Keratinocyte (primary cell): ENCODE data around the gene NME3. TPM values are rescaled to one million over a fixed set of nuclear protein-coding genes. Genes with fewer than 3 reads are reported as not detected.

ENCODE experiments used
- DNase-seq: peaks from one replicate; pipeline ENCODE4 v3.0.0-alpha.2; 2011; ENCODE audit warnings: low read depth, missing footprints, low spot score
- FAIRE-seq: peaks from 2 replicates; lab custom pipeline; 2011; peaks lifted over from hg19 to GRCh38; lab: Jason Lieb, UNC
- H2AFZ ChIP-seq: 2 replicates; pipeline ENCODE4 v1.6.0; 2012; ENCODE audit warnings: low read length, control low read depth, inconsistent platforms; ENCODE audit not compliant: control insufficient read depth
- H3K27ac ChIP-seq: 2 replicates; pipeline ENCODE4 v1.5.1; 2011; ENCODE audit warnings: low read length; ENCODE audit not compliant: control insufficient read depth, insufficient read depth
- H3K27me3 ChIP-seq: 3 replicates; pipeline ENCODE4 v1.6.0; 2011; ENCODE audit warnings: low read length; ENCODE audit not compliant: control insufficient read depth, insufficient read depth; ENCODE audit errors: extremely low read depth
- H3K36me3 ChIP-seq, 2 experiments: 2 replicates in 1 of 2; 3 replicates in 1 of 2; pipeline ENCODE4 v1.5.1; 2011; ENCODE audit warnings: low read length in 2 of 2, mild to moderate bottlenecking in 1 of 2; ENCODE audit not compliant: control insufficient read depth in 2 of 2, insufficient read depth in 2 of 2; ENCODE audit errors: extremely low read depth in 1 of 2
- H3K4me1 ChIP-seq: 3 replicates; pipeline ENCODE4 v1.5.1; 2011; ENCODE audit warnings: low read length; ENCODE audit not compliant: control insufficient read depth, insufficient read depth; ENCODE audit errors: extremely low read depth
- H3K4me2 ChIP-seq: 3 replicates; pipeline ENCODE4 v1.6.0; 2011; ENCODE audit warnings: low read depth, low read length; ENCODE audit not compliant: control insufficient read depth, insufficient read depth; ENCODE audit errors: extremely low read depth
- H3K4me3 ChIP-seq, 3 experiments: fragments of 200-600 bp in 1 of 3; sonication (generic) in 1 of 3; 2 replicates in 2 of 3; 3 replicates in 1 of 3; pipeline ENCODE4 v1.5.1; 2011 to 2016; ENCODE audit warnings: low read length in 3 of 3, mild to moderate bottlenecking in 3 of 3, control low read depth in 2 of 3, inconsistent platforms in 1 of 3, low read depth in 1 of 3, mixed read lengths in 1 of 3, mixed run types in 1 of 3, moderate library complexity in 1 of 3; ENCODE audit not compliant: control insufficient read depth in 2 of 3, insufficient read depth in 2 of 3; ENCODE audit errors: extremely low read depth in 1 of 3
- H3K79me2 ChIP-seq: 2 replicates; pipeline ENCODE4 v1.6.0; 2012; ENCODE audit warnings: low read length; ENCODE audit not compliant: control insufficient read depth, insufficient read depth
- H3K9ac ChIP-seq: 3 replicates; pipeline ENCODE4 v1.6.0; 2011; ENCODE audit warnings: low read length; ENCODE audit not compliant: control insufficient read depth, insufficient read depth; ENCODE audit errors: extremely low read depth
- H3K9me1 ChIP-seq: 3 replicates; pipeline ENCODE4 v1.6.0; 2011; ENCODE audit warnings: low read length; ENCODE audit not compliant: control insufficient read depth, insufficient read depth; ENCODE audit errors: extremely low read depth
- H3K9me3 ChIP-seq: 2 replicates; pipeline ENCODE4 v1.5.1; 2012; ENCODE audit warnings: low read depth, low read length; ENCODE audit not compliant: control insufficient read depth
- H4K20me1 ChIP-seq: 3 replicates; pipeline ENCODE4 v1.6.0; 2011; ENCODE audit warnings: low read length; ENCODE audit not compliant: control insufficient read depth, insufficient read depth; ENCODE audit errors: extremely low read depth
- EZH2 ChIP-seq: IDR thresholded peaks from one replicate; pipeline ENCODE4 v1.6.1; 2012; ENCODE audit warnings: inconsistent platforms, mild to moderate bottlenecking, low read length, moderate library complexity
- dilution Hi-C: fragments of 300-500 bp; cut with MboI; formaldehyde crosslinking; loops from one replicate; pipeline ENCODE4 v1.7.0; 2020; ENCODE audit warnings: low sequenced_read_pairs; ENCODE audit not compliant: extremely low pct_ligation_motif_present
- polyA plus RNA-seq, 5 experiments: library from polyadenylated mRNA; depleted of rRNA in 3 of 5; stranded (reverse) in 3 of 5; stranded (forward) in 1 of 5; unstranded in 1 of 5; fragments of >200 nt; gene quantifications; 1 replicate in 1 of 5; 2 replicates in 3 of 5; 3 replicates in 1 of 5; pipeline versions ENCODE4 v1.2.1 to v1.2.3, GENCODE V29; 2011 to 2012; ENCODE audit warnings: missing spikeins in 2 of 5, low read depth in 1 of 5, low replicate concordance in 1 of 5
- TF ChIP-seq, protein P1 (sequence below), 3 experiments: IDR thresholded peaks in 1 of 3; conservative IDR thresholded peaks in 1 of 3; optimal IDR thresholded peaks in 1 of 3; 2 replicates in 2 of 3; 3 replicates in 1 of 3; pipeline versions ENCODE3 to v1.5.1; 2011; ENCODE audit warnings: low read length in 3 of 3, mild to moderate bottlenecking in 3 of 3, moderate library complexity in 2 of 3, control low read depth in 1 of 3, inconsistent platforms in 1 of 3; ENCODE audit not compliant: insufficient read depth in 2 of 3; ENCODE audit errors: extremely low read depth in 1 of 3

NME3 gene
- polyA plus RNA-seq, 1 donor (not counting 4 experiments of a cell fraction or from before 2014, with no cell fraction given), result 10.1 TPM

DNA sequence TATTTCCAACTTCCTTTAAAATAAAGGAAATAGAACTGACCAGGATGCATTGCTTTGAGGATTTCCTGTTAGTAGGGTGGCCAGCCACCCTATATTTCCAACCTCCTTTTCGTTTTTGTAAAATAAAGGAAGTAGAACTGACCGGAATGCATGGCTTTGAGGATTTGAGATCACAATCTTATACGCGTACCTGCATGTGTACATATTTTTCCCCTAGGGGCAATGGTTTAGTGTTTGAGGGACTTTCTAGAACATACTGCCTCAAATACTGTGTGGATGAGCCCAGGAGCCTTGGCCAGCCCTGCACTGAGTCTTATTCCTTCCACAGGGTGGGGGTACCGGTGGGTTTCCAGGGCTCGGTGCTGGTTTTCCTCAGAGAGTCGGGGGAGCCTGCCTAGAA, 39.7 kb downstream of the NME3 start:
- peaks cover 13% of the 10 kb centered on the region for H3K9me3 ChIP-seq
- peaks cover 9 to 15% of the 10 kb centered on the region in 2 experiments for H3K36me3 ChIP-seq
- H2AFZ ChIP-seq, result no peak overlapping the region
- H3K9me1 ChIP-seq, result no peaks in the 10 kb centered on the region
- H3K9ac ChIP-seq, result no peak overlapping the region
- no peaks in the 10 kb centered on the region for H3K4me1 ChIP-seq
- H3K27ac ChIP-seq, result no peak overlapping the region
- TF ChIP-seq, protein P1, sequence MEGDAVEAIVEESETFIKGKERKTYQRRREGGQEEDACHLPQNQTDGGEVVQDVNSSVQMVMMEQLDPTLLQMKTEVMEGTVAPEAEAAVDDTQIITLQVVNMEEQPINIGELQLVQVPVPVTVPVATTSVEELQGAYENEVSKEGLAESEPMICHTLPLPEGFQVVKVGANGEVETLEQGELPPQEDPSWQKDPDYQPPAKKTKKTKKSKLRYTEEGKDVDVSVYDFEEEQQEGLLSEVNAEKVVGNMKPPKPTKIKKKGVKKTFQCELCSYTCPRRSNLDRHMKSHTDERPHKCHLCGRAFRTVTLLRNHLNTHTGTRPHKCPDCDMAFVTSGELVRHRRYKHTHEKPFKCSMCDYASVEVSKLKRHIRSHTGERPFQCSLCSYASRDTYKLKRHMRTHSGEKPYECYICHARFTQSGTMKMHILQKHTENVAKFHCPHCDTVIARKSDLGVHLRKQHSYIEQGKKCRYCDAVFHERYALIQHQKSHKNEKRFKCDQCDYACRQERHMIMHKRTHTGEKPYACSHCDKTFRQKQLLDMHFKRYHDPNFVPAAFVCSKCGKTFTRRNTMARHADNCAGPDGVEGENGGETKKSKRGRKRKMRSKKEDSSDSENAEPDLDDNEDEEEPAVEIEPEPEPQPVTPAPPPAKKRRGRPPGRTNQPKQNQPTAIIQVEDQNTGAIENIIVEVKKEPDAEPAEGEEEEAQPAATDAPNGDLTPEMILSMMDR (optimal IDR thresholded peaks at IDR 0.05 in 1 of 3, IDR thresholded peaks at IDR 0.05 in 1 of 3, conservative IDR thresholded peaks at IDR 0.05 in 1 of 3; ENCODE audit: extremely low read depth in 1 of 3, insufficient read depth in 2 of 3, low read length in 3 of 3), result no peak
- TF ChIP-seq EZH2, result no peak
- H3K79me2 ChIP-seq, result peaks cover 19% of the 10 kb centered on the region
- no peaks in the 10 kb centered on the region for H3K27me3 ChIP-seq
- dilution Hi-C loops, result no loop called here
- DNase-seq, result no peak
- FAIRE-seq, result no peak
- H4K20me1 ChIP-seq, result peaks cover 2% of the 10 kb centered on the region
- H3K4me3 ChIP-seq, result no peak overlapping the region
- H3K4me2 ChIP-seq, result no peak overlapping the region

DNA sequence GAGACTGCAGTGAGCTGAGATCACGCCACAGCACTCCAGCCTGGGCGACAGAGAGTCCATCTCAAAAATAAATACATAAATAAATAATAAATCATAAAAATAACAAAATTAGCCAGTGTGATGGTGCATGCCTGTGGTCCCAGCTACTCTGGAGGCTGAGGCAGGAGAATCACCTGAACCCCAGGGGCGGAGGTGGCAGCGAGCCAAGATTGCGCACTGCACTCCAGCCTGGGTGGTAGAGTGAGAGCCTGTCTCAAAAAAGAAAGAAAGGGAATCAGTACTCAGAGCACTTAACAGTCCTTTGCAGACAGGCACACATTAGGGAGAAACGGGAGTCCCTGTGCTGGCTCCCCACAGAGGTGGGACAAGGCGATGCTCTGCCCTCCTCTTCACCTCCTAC, 40.3 kb downstream of the NME3 start:
- H2AFZ ChIP-seq, result no peak overlapping the region
- H3K4me3 ChIP-seq, result no peak overlapping the region
- H3K27ac ChIP-seq, result no peak overlapping the region
- DNase-seq (no peak), FAIRE-seq (no peak)
- peaks cover 12% of the 10 kb centered on the region for H3K9me3 ChIP-seq
- H4K20me1 ChIP-seq, result peaks cover 2% of the 10 kb centered on the region
- no peak overlapping the region for H3K9ac ChIP-seq
- no peak for TF ChIP-seq EZH2
- TF ChIP-seq, protein P1 (optimal IDR thresholded peaks at IDR 0.05 in 1 of 3, IDR thresholded peaks at IDR 0.05 in 1 of 3, conservative IDR thresholded peaks at IDR 0.05 in 1 of 3; ENCODE audit: extremely low read depth in 1 of 3, insufficient read depth in 2 of 3, low read length in 3 of 3), result no peak
- no peaks in the 10 kb centered on the region for H3K9me1 ChIP-seq
- dilution Hi-C loops, result no loop called here
- H3K79me2 ChIP-seq, result peaks cover 19% of the 10 kb centered on the region
- no peaks in the 10 kb centered on the region for H3K27me3 ChIP-seq
- H3K36me3 ChIP-seq, result peaks cover 11 to 18% of the 10 kb centered on the region in 2 experiments
- no peak overlapping the region for H3K4me2 ChIP-seq
- no peaks in the 10 kb centered on the region for H3K4me1 ChIP-seq
